Measurements from ENCODE around the gene ITPA.
"Not testable (repeated sequence)": the region's sequence is repeated elsewhere in the genome, so short reads cannot be mapped to it uniquely, and the experiment has no call there.

ITPA gene

GRCh38 chr20:3209946-3210317 lies 634 bp downstream of the ITPA start:
- POLR2A ChIA-PET, result no interaction called here
- peak overlapping the region; percentile 89 for H3K4me3 ChIP-seq (ENCODE audit: low read depth, low read length)
- DNase-seq (ENCODE audit: low read depth, low spot score), result no peak
- TF ChIP-seq CTCF (IDR thresholded peaks at IDR 0.05; ENCODE audit: insufficient read depth, low read length, missing control alignments), result no peak
- CTCF ChIA-PET, result interaction anchor here (1.8 to 8.1 kb wide), 2 partner anchors 11 to 17 kb away, joined by 4 to 74 read pairs; no protein-coding TSS in a partner anchor

- ChIA-PET CTCF (interaction anchor here (1.8 to 8.1 kb wide), 2 partner anchors 10 to 17 kb away, joined by 4 to 74 read pairs; no protein-coding TSS in a partner anchor), POLR2A (no interaction called here)
- peak overlapping the region; percentile 89 for H3K4me3 ChIP-seq (ENCODE audit: low read depth, low read length)
- TF ChIP-seq CTCF (IDR thresholded peaks at IDR 0.05; ENCODE audit: insufficient read depth, low read length, missing control alignments), result no peak
- no peak for DNase-seq (ENCODE audit: low read depth, low spot score)
These were observed 1.0 kb downstream of the ITPA start for GRCh38 chr20:3210346-3210745.

GRCh38 chr20:3213226-3213625 lies 3.9 kb downstream of the ITPA start:
- no peak overlapping the region for H3K4me3 ChIP-seq (ENCODE audit: low read depth, low read length)
- ChIA-PET POLR2A (no interaction called here), CTCF (interaction anchor here (1.9 to 8.1 kb wide), 2 partner anchors 7 to 12 kb away, joined by 6 to 74 read pairs; no protein-coding TSS in a partner anchor)
- TF ChIP-seq CTCF (IDR thresholded peaks at IDR 0.05; ENCODE audit: insufficient read depth, low read length, missing control alignments), result no peak
- DNase-seq (ENCODE audit: low read depth, low spot score), result no peak

- POLR2A ChIA-PET; H3K4me3 ChIP-seq (ENCODE audit: low read depth, low read length); DNase-seq (ENCODE audit: low read depth, low spot score): not testable (repeated sequence)
- CTCF ChIA-PET, result interaction anchor here (1.9 kb wide), 1 partner anchor 102 kb away, joined by 4 read pairs; no protein-coding TSS in a partner anchor
These were observed 6.1 kb downstream of the ITPA start for GRCh38 chr20:3215359-3215917.

- peak; percentile 95 for TF ChIP-seq CTCF (IDR thresholded peaks at IDR 0.05; ENCODE audit: insufficient read depth, low read length, missing control alignments)
- POLR2A ChIA-PET, result no interaction called here
- DNase-seq (ENCODE audit: low read depth, low spot score), result no peak
These were observed 9.2 kb downstream of the ITPA start for GRCh38 chr20:3218307-3218988.

GRCh38 chr20:3221398-3222226 lies 12.3 kb downstream of the ITPA start:
- CTCF ChIA-PET, result interaction anchor here (0.9 to 7.1 kb wide), 4 partner anchors 11 to 108 kb away, joined by 3 to 74 read pairs (median 5); partner anchors contain the start of gene ITPA
- no peak for DNase-seq (ENCODE audit: low read depth, low spot score)
- TF ChIP-seq CTCF (IDR thresholded peaks at IDR 0.05; ENCODE audit: insufficient read depth, low read length, missing control alignments), result no peak
- no peak overlapping the region for H3K4me3 ChIP-seq (ENCODE audit: low read depth, low read length)
- POLR2A ChIA-PET, result no interaction called here

More at GRCh38 chr20:3218307-3218988, 9.2 kb downstream of the ITPA start:
- no peak overlapping the region for H3K4me3 ChIP-seq (ENCODE audit: low read depth, low read length)
- CTCF ChIA-PET, result interaction anchor here (0.6 to 7.1 kb wide), 28 partner anchors 9 to 115 kb away, joined by 3 to 74 read pairs (median 6); partner anchors contain the start of genes ITPA and SLC4A11
